ENCODE data around the gene HES5. TPM values are rescaled to one million over a fixed set of nuclear protein-coding genes. Genes with fewer than 3 reads are reported as not detected.

HES5 gene
- total and polyA plus RNA-seq, 2 of the 13 experiments (the other 11 are each of a cell fraction or from before 2014, with no cell fraction given) = not detected

GRCh38 chr1:2546515-2547209 is 16.6 kb upstream of the HES5 start (continued):
- TF ChIP-seq ZNF607 (CRISPR knock-in tag; IDR thresholded peaks at IDR 0.05; ENCODE audit: borderline replicate concordance) = no peak
- TF ChIP-seq CREB3 (CRISPR knock-in tag; IDR thresholded peaks at IDR 0.05) = 0 out of 2 replicates have a peak, but pooled peaks have one; percentile 29
- TF ChIP-seq IRF9 (CRISPR knock-in tag; IDR thresholded peaks at IDR 0.05; ENCODE audit: borderline replicate concordance) = no peak
- no peak for TF ChIP-seq PAX8 (CRISPR knock-in tag; IDR thresholded peaks at IDR 0.05; ENCODE audit: borderline replicate concordance)
- no peak for TF ChIP-seq HOXA5 (CRISPR knock-in tag; IDR thresholded peaks at IDR 0.05)
- TF ChIP-seq ZSCAN25 (CRISPR knock-in tag; IDR thresholded peaks at IDR 0.05) = no peak; the same call in 1 of the 2 replicates
- no peak for TF ChIP-seq ZNF691 (CRISPR knock-in tag; IDR thresholded peaks at IDR 0.05; ENCODE audit: borderline replicate concordance, low read depth)
- TF ChIP-seq NR2F1 (CRISPR knock-in tag; IDR thresholded peaks at IDR 0.05) = no peak
- peak; percentile 57; the same call in 1 of the 2 replicates for TF ChIP-seq MEIS2 (CRISPR knock-in tag; IDR thresholded peaks at IDR 0.05)
- TF ChIP-seq MBNL3 (CRISPR knock-in tag; conservative IDR thresholded peaks at IDR 0.05) = no peak
- TF ChIP-seq ZFX (CRISPR knock-in tag; IDR thresholded peaks at IDR 0.05; ENCODE audit: low read depth) = peak; percentile 64
- TF ChIP-seq MLX (CRISPR knock-in tag; IDR thresholded peaks at IDR 0.05) = no peak
- no peak for TF ChIP-seq TBP (CRISPR knock-in tag; IDR thresholded peaks at IDR 0.05)
- TF ChIP-seq BRCA1 (CRISPR knock-in tag; IDR thresholded peaks at IDR 0.05) = no peak
- no peak for TF ChIP-seq HNRNPUL1 (IDR thresholded peaks at IDR 0.05; ENCODE audit: low read depth, low read length)
- no peak for TF ChIP-seq U2AF2 (IDR thresholded peaks at IDR 0.05; ENCODE audit: low read depth, low read length)
- TF ChIP-seq ZNF350 (CRISPR knock-in tag; IDR thresholded peaks at IDR 0.05; ENCODE audit: borderline replicate concordance, low read depth) = 0 out of 2 replicates have a peak, but pooled peaks have one; percentile 41
- TF ChIP-seq ZNF839 (CRISPR knock-in tag; IDR thresholded peaks at IDR 0.05; ENCODE audit: borderline replicate concordance) = no peak
- no peak for TF ChIP-seq STAG1 (CRISPR knock-in tag; IDR thresholded peaks at IDR 0.05)
- TF ChIP-seq NCOA1 (CRISPR knock-in tag; IDR thresholded peaks at IDR 0.05) = no peak
- no peak for TF ChIP-seq ZNF256 (CRISPR knock-in tag; conservative IDR thresholded peaks at IDR 0.05)
- TF ChIP-seq TFDP1 (CRISPR knock-in tag; IDR thresholded peaks at IDR 0.05; ENCODE audit: borderline replicate concordance) = no peak
- TF ChIP-seq PCBP1 (IDR thresholded peaks at IDR 0.05; ENCODE audit: borderline replicate concordance, low read depth, low read length) = no peak
- peak; percentile 50; the same call in 1 of the 2 replicates for TF ChIP-seq POGK (CRISPR knock-in tag; conservative IDR thresholded peaks at IDR 0.05)

All from HepG2 (cell line).